GM12873 (cell line): ENCODE results near the gene AAGAB.

Experiments used
- CTCF ChIP-seq: IDR thresholded peaks from 2 replicates; pipeline ENCODE4 v1.5.1; 2012; ENCODE audit warnings: low read depth, mild to moderate bottlenecking, moderate library complexity, low read length, control low read depth; ENCODE audit not compliant: insufficient read depth; ENCODE audit errors: missing control alignments

Gene AAGAB

DNA sequence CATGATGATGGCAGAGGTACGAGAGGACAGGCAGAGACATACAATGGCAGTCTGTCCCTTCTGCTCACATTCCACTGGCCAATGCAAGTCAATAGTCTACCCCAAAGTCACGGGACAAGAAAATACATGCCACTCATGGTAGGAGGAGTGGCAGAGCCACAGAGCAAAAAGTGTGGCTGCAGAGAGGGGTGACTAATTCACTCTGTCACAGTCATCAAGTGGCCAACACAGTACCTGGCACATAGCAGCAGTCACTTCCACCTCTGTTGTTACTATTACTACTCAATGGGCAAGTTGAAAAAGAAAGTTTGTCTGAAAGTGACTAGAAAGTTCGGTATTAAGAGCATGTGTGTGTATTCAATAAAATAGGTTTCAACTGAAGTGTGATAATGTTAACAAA, 97.6 kb downstream of the AAGAB start:
- no peak for TF ChIP-seq CTCF

DNA sequence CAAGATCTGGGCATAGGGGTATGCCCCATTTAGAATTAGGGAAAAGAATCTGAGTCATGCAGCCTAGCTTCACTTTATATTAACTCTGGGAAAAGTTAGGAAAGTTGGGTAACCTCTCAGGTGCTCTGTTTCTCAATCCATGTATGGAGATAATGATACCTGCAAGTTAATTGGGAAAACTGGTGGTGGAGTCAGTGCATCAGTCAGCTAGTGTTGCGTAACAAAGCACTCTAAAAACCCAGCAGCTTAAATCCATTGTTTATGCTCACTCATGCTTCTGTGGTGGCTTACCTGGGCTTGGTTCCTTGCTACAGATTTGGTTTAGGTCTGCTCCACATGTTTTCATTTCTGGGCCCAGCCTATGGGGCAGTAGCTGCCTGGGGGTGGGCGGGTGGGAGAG, 98.0 kb downstream of the AAGAB start:
- TF ChIP-seq CTCF: no peak

- TF ChIP-seq CTCF: no peak
These were observed 100.2 kb downstream of the AAGAB start for GRCh38 chr15:67154249-67154648.

- TF ChIP-seq CTCF: no peak
These were observed 102.0 kb downstream of the AAGAB start for GRCh38 chr15:67152429-67152828.
